Measurements from ENCODE around the gene PSMB7. TPM values are rescaled to one million over a fixed set of nuclear protein-coding genes. Genes with fewer than 3 reads are reported as not detected.

Gene PSMB7
- total and polyA plus RNA-seq, 4 experiments from 2014 or later, result 56.9 to 226 (median 113) TPM

- Mint-ChIP-seq H3K9me3 (no peaks in the 10 kb centered on the region), H3K4me3 (no peak overlapping the region), H3K27me3 (no peaks in the 10 kb centered on the region), H3K36me3 (peaks cover 0 to 13% of the 10 kb centered on the region in 2 donors), H3K27ac (peak overlapping the region in 2 of 7 donors; percentile 57 to 85), H3K4me1 (no peaks in the 10 kb centered on the region)
- Histone ChIP-seq H3K4me1 (ENCODE audit: insufficient read depth, low read length) (no peaks in the 10 kb centered on the region), H3K27ac (ENCODE audit: low read depth, low read length) (no peak overlapping the region), H3K36me3 (ENCODE audit: insufficient read depth, low read length) (no peaks in the 10 kb centered on the region), H3K9me3 (ENCODE audit: control insufficient read depth in 1 of 2, low read length in 2 of 2) (no peaks in the 10 kb centered on the region), H3K27me3 (ENCODE audit: insufficient read depth, low read length) (no peaks in the 10 kb centered on the region), H3K4me3 (ENCODE audit: low read length in 2 of 2) (no peak overlapping the region)
- CTCF ChIA-PET (ENCODE audit: partially characterized antibody), result no interaction called here
- POLR2A ChIA-PET (ENCODE audit: partially characterized antibody), result no interaction called here
- no peak for DNase-seq
- intact Hi-C loops (cut with micrococcal nuclease), result no loop called here
Observed at GRCh38 chr9:124311283-124311682, 104.0 kb downstream of the PSMB7 start.

DNA sequence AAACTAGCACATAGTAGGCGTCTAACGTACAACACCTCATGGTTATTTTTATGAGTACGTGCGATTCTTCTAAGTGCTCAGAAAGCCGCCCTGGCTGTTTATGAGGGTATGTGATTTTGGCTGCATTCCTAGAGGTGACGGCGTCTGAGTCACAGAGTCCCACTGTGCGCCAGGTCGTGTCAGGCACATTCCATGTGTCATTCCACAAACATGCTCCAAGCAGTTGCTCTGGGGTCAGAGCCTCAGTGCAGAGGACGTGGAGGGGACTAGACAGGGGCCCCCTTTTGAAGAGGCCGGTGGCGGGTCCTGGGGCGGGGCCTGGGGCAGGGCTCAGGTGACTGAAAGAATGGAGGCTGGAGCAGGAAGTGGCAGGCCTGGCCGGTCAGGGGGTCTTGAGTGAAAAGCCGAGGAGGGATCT, 105.6 kb downstream of the PSMB7 start:
- Histone ChIP-seq H3K4me3 (ENCODE audit: low read length in 2 of 2) (no peak overlapping the region), H3K27me3 (ENCODE audit: insufficient read depth, low read length) (no peaks in the 10 kb centered on the region), H3K9me3 (ENCODE audit: control insufficient read depth in 1 of 2, low read length in 2 of 2) (no peaks in the 10 kb centered on the region), H3K36me3 (ENCODE audit: insufficient read depth, low read length) (no peaks in the 10 kb centered on the region), H3K27ac (ENCODE audit: low read depth, low read length) (no peak overlapping the region), H3K4me1 (ENCODE audit: insufficient read depth, low read length) (no peaks in the 10 kb centered on the region)
- ChIA-PET POLR2A (ENCODE audit: partially characterized antibody) (no interaction called here), CTCF (ENCODE audit: partially characterized antibody) (no interaction called here)
- H3K27ac Mint-ChIP-seq, result peak overlapping the region in 1 of 7 donors; percentile 53
- no peaks in the 10 kb centered on the region for H3K9me3 Mint-ChIP-seq
- H3K4me1 Mint-ChIP-seq, result no peaks in the 10 kb centered on the region
- no peak for DNase-seq
- peaks cover 0 to 19% of the 10 kb centered on the region in 2 donors for H3K36me3 Mint-ChIP-seq
- intact Hi-C loops (cut with micrococcal nuclease), result no loop called here
- H3K27me3 Mint-ChIP-seq, result no peaks in the 10 kb centered on the region
- no peak overlapping the region for H3K4me3 Mint-ChIP-seq

GRCh38 chr9:124308606-124309491, 106.4 kb downstream of the PSMB7 start:
- Histone ChIP-seq H3K27ac (ENCODE audit: low read depth, low read length) (no peak overlapping the region), H3K4me3 (ENCODE audit: low read length in 2 of 2) (no peak overlapping the region), H3K4me1 (ENCODE audit: insufficient read depth, low read length) (no peaks in the 10 kb centered on the region), H3K9me3 (ENCODE audit: control insufficient read depth in 1 of 2, low read length in 2 of 2) (no peaks in the 10 kb centered on the region), H3K27me3 (ENCODE audit: insufficient read depth, low read length) (no peaks in the 10 kb centered on the region), H3K36me3 (ENCODE audit: insufficient read depth, low read length) (no peaks in the 10 kb centered on the region)
- POLR2A ChIA-PET (ENCODE audit: partially characterized antibody), result no interaction called here
- Mint-ChIP-seq H3K36me3 (peaks cover 0 to 15% of the 10 kb centered on the region in 2 donors), H3K9me3 (no peaks in the 10 kb centered on the region), H3K4me3 (no peak overlapping the region), H3K27me3 (no peaks in the 10 kb centered on the region), H3K27ac (no peak overlapping the region), H3K4me1 (no peaks in the 10 kb centered on the region)
- CTCF ChIA-PET (ENCODE audit: partially characterized antibody), result no interaction called here
- no peak for DNase-seq
- intact Hi-C loops (cut with micrococcal nuclease), result no loop called here

GRCh38 chr9:124307379-124308030, 107.7 kb downstream of the PSMB7 start:
- Histone ChIP-seq H3K4me3 (ENCODE audit: low read length in 2 of 2) (no peak overlapping the region), H3K4me1 (ENCODE audit: insufficient read depth, low read length) (no peaks in the 10 kb centered on the region), H3K27ac (ENCODE audit: low read depth, low read length) (no peak overlapping the region), H3K36me3 (ENCODE audit: insufficient read depth, low read length) (peaks cover 5% of the 10 kb centered on the region), H3K9me3 (ENCODE audit: control insufficient read depth in 1 of 2, low read length in 2 of 2) (no peaks in the 10 kb centered on the region), H3K27me3 (ENCODE audit: insufficient read depth, low read length) (no peaks in the 10 kb centered on the region)
- intact Hi-C loops (cut with micrococcal nuclease), result no loop called here
- Mint-ChIP-seq H3K9me3 (no peaks in the 10 kb centered on the region), H3K27ac (no peak overlapping the region), H3K36me3 (peaks cover 5 to 27% of the 10 kb centered on the region in 2 donors), H3K4me1 (no peaks in the 10 kb centered on the region), H3K27me3 (no peaks in the 10 kb centered on the region), H3K4me3 (no peak overlapping the region)
- ChIA-PET CTCF (ENCODE audit: partially characterized antibody) (no interaction called here), POLR2A (ENCODE audit: partially characterized antibody) (no interaction called here)
- DNase-seq, result no peak

GRCh38 chr9:124306098-124306735, 109.0 kb downstream of the PSMB7 start:
- H3K9me3 Mint-ChIP-seq, result no peaks in the 10 kb centered on the region
- Histone ChIP-seq H3K4me3 (ENCODE audit: low read length in 2 of 2) (no peak overlapping the region), H3K4me1 (ENCODE audit: insufficient read depth, low read length) (no peaks in the 10 kb centered on the region), H3K27me3 (ENCODE audit: insufficient read depth, low read length) (no peaks in the 10 kb centered on the region), H3K36me3 (ENCODE audit: insufficient read depth, low read length) (peaks cover 5% of the 10 kb centered on the region), H3K9me3 (ENCODE audit: control insufficient read depth in 1 of 2, low read length in 2 of 2) (no peaks in the 10 kb centered on the region), H3K27ac (ENCODE audit: low read depth, low read length) (no peak overlapping the region)
- no peak for DNase-seq
- H3K36me3 Mint-ChIP-seq, result peaks cover 5 to 25% of the 10 kb centered on the region in 2 donors
- H3K4me3 Mint-ChIP-seq, result no peak overlapping the region
- H3K4me1 Mint-ChIP-seq, result no peaks in the 10 kb centered on the region
- intact Hi-C loops (cut with micrococcal nuclease), result no loop called here
- CTCF ChIA-PET (ENCODE audit: partially characterized antibody), result interaction anchor here (0.6 kb wide), 1 partner anchor 154 kb away, joined by 3 read pairs; no protein-coding TSS in a partner anchor
- POLR2A ChIA-PET (ENCODE audit: partially characterized antibody), result no interaction called here
- H3K27ac Mint-ChIP-seq, result peak overlapping the region in 2 of 7 donors; percentile 19 to 55
- H3K27me3 Mint-ChIP-seq, result no peaks in the 10 kb centered on the region

DNA sequence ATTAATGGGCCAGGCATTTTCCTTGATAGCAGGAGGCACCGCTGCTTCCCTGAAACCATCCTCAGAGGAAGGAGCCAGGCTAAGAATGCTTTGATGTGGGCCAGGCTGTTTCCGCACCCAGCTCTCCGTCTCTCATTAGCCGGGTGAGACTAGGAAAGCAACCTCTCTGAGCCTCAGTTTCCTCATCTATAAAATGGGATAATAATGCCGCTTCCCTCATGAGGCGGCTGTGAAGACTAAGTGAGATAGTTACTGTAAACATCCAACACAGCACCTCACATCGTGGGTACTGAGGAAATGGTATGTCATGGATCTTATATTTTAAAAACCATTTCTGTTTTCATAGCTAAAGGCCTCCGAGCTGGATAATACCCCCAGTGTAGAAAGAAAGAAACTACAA, 111.0 kb downstream of the PSMB7 start:
- POLR2A ChIA-PET (ENCODE audit: partially characterized antibody), result no interaction called here
- CTCF ChIA-PET (ENCODE audit: partially characterized antibody), result no interaction called here
- Histone ChIP-seq H3K9me3 (ENCODE audit: control insufficient read depth in 1 of 2, low read length in 2 of 2) (no peaks in the 10 kb centered on the region), H3K27ac (ENCODE audit: low read depth, low read length) (no peak overlapping the region), H3K36me3 (ENCODE audit: insufficient read depth, low read length) (peaks cover 5% of the 10 kb centered on the region), H3K4me3 (ENCODE audit: low read length in 2 of 2) (no peak overlapping the region), H3K4me1 (ENCODE audit: insufficient read depth, low read length) (no peaks in the 10 kb centered on the region), H3K27me3 (ENCODE audit: insufficient read depth, low read length) (no peaks in the 10 kb centered on the region)
- intact Hi-C loops (cut with micrococcal nuclease), result no loop called here
- Mint-ChIP-seq H3K27me3 (no peaks in the 10 kb centered on the region), H3K27ac (peak overlapping the region in 1 of 7 donors; percentile 13), H3K9me3 (no peaks in the 10 kb centered on the region), H3K4me3 (no peak overlapping the region), H3K4me1 (peaks cover 0 to 14% (median 4%) of the 10 kb centered on the region in 4 donors), H3K36me3 (peaks cover 5 to 24% of the 10 kb centered on the region in 2 donors)
- no peak for DNase-seq

DNA sequence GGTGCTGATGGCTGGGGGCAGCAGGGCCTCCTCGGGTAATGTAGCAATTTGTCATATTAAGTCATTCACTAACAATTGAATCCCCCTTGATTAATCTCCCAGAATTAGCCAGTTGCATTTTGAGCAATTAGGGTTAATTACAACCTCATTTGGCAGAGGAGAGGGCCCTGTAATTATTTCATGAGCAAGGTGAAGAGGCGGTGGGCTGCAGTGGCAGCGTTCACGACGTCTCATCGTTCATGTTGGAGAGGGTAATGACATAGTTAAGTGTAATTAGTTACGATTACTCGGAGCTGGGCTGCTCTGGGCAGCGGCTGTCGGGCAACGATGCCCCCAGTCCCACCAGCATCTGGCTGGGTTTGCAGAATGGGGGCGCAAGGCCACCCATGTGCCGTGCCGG, 111.5 kb downstream of the PSMB7 start:
- ChIA-PET POLR2A (ENCODE audit: partially characterized antibody) (no interaction called here), CTCF (ENCODE audit: partially characterized antibody) (no interaction called here)
- peaks cover 0 to 17% (median 5%) of the 10 kb centered on the region in 4 donors for H3K4me1 Mint-ChIP-seq
- no peaks in the 10 kb centered on the region for H3K27me3 Mint-ChIP-seq
- H3K4me1 ChIP-seq (ENCODE audit: insufficient read depth, low read length), result no peaks in the 10 kb centered on the region
- H3K4me3 ChIP-seq (ENCODE audit: low read length in 2 of 2), result no peak overlapping the region
- peak overlapping the region in 1 of 7 donors; percentile 29 for H3K27ac Mint-ChIP-seq
- no peak overlapping the region for H3K27ac ChIP-seq (ENCODE audit: low read depth, low read length)
- DNase-seq, result no peak
- H3K9me3 ChIP-seq (ENCODE audit: control insufficient read depth in 1 of 2, low read length in 2 of 2), result no peaks in the 10 kb centered on the region
- H3K9me3 Mint-ChIP-seq, result no peaks in the 10 kb centered on the region
- no peak overlapping the region for H3K4me3 Mint-ChIP-seq
- peaks cover 5% of the 10 kb centered on the region for H3K36me3 ChIP-seq (ENCODE audit: insufficient read depth, low read length)
- intact Hi-C loops (cut with micrococcal nuclease), result no loop called here
- no peaks in the 10 kb centered on the region for H3K27me3 ChIP-seq (ENCODE audit: insufficient read depth, low read length)
- H3K36me3 Mint-ChIP-seq, result peaks cover 5 to 24% of the 10 kb centered on the region in 2 donors

Data from CD4-positive, alpha-beta memory T cell (primary cell).